B cell (primary cell): Measurements from ENCODE around the gene APLP1.

Experiments used
- CTCF ChIP-seq: fragments of 200-600 bp; IDR thresholded peaks from one replicate; pipeline ENCODE4 v1.8.0; 2022; ENCODE audit warnings: antibody characterized with exemption, mild to moderate bottlenecking
- EZH2 ChIP-seq: IDR thresholded peaks from 2 replicates; pipeline ENCODE4 v1.6.1; 2012; ENCODE audit warnings: borderline replicate concordance, low read depth, mild to moderate bottlenecking, moderate library complexity, low read length; ENCODE audit not compliant: insufficient read depth, poor library complexity, severe bottlenecking

GRCh38 chr19:35822579-35822978 is 45.8 kb upstream of the APLP1 start:
- TF ChIP-seq CTCF (no peak), EZH2 (no peak)
